GM23248 (cell line): Measurements from ENCODE around the gene ATR.

Experiments
- EZH2 ChIP-seq: fragments of 200-600 bp; sonication (generic); IDR thresholded peaks from 2 replicates; pipeline ENCODE4 v1.6.1; 2018; ENCODE audit warnings: antibody characterized with exemption, mild to moderate bottlenecking; ENCODE audit not compliant: insufficient read depth, poor library complexity, severe bottlenecking
- EZH2phosphoT487 ChIP-seq: fragments of 200-600 bp; sonication (generic); IDR thresholded peaks from 2 replicates; pipeline ENCODE4 v1.6.1; 2018; ENCODE audit warnings: antibody characterized with exemption, moderate library complexity, mild to moderate bottlenecking, low read depth; ENCODE audit not compliant: insufficient read depth

GRCh38 chr3:142498397-142499180, 79.9 kb downstream of the ATR start:
- no peak for TF ChIP-seq EZH2phosphoT487
- TF ChIP-seq EZH2: no peak
